Vagina (tissue), 2 donors: ENCODE results near the gene NDST1.

Experiments
- CTCF ChIP-seq, 3 experiments: fragments of 450-650 bp in 2 of 3; fragments of 200-600 bp in 1 of 3; sonication (generic) in 1 of 3; IDR thresholded peaks; one replicate each; pipeline ENCODE4 v1.5.1; 2017 to 2019; ENCODE audit warnings: antibody characterized with exemption in 3 of 3, mild to moderate bottlenecking in 2 of 3, moderate library complexity in 2 of 3
- POLR2AphosphoS5 ChIP-seq, 2 donors: sonication (generic); formaldehyde crosslinking; IDR thresholded peaks; one replicate each; pipeline ENCODE4 v1.9.0; 2017; ENCODE audit warnings: antibody characterized with exemption in 2 of 2, mild to moderate bottlenecking in 2 of 2, low read depth in 1 of 2; ENCODE audit not compliant: insufficient read depth in 1 of 2

- TF ChIP-seq CTCF (IDR thresholded peaks at IDR 0.05), result no peak
- TF ChIP-seq POLR2AphosphoS5 (IDR thresholded peaks at IDR 0.05; ENCODE audit: insufficient read depth in 1 of 2, low read depth in 1 of 2), result no peak
Measured at GRCh38 chr5:150603491-150603890, 95.6 kb downstream of the NDST1 start.
